CD4-positive, alpha-beta T cell treated with Interleukin-4 for 4 hours (primary cell): ENCODE measurements around the gene COL4A6.
"Not testable (repeated sequence)": the region's sequence is repeated elsewhere in the genome, so short reads cannot be mapped to it uniquely, and the experiment has no call there.

Experiments
- DNase-seq: peaks from one replicate; pipeline ENCODE4 v3.0.0-alpha.2; 2020

Gene COL4A6

DNA sequence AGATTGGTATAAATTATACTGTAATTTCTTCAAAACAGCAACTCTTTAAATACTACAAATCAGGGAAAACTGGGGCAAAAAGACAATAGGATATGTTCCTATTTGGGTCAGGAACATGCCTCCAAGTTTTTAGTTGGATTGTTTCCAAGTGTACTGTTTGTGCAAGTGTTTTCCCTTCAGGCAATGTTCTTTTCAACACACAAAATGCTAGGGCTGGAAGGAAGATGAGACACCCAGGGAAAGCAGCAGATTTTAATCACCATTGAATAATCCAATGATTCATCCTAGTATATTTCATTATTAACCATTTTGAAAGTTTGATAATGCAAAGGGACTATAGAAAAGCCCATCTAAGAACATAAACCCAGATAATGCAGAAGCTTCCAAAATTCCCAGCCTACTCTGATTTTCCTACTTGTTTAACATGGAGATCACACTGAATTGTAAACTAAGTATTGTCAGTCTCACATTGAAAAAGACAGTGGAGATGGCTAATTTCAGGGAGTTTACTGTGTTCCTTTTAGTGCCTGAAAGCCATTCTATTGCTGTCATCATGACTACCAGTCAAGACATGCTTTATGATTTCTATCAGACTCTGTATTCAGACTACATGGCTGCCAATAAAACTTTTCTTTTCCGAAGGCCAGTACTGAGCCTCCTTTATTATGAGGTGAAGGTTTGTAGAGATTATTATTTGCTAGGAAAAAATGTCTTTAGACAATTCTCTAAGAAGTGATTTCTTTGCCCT lies 38.6 kb downstream of the COL4A6 start:
- DNase-seq = no peak

DNA sequence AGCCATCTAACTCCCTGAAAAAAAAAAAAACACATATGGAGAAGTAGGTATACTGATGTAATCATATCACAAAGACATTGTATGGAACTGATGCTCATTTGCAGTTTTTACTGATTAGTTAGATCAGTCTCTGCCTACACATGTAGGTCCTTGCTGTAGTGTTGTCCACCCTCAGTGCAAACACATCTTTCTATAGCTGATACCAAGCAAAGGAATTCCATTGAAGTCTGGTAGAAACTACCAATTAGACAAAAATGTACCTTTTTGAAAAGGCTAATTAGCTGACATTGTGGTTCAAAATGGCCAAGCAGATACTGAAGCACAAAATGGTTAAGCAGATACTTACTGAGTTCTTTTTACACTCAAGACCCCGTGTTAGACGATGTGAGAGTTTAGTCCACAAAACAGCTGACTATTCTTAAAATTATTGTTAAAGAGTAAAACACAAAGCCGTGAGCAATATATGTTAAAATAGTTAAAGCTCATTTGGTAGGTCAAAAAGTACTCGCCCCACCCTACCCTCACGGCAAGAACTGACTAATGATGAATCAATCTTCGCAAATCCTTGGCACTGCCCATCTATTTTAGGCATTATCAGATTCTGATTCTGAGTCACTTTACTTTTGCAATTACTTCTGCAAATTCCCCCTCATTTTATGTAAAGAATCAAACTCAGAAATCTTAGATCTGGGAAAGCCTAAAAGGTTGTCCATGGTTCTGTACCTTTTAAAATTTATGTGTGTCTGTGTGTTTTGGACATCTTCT lies 40.4 kb downstream of the COL4A6 start:
- no peak for DNase-seq

DNA sequence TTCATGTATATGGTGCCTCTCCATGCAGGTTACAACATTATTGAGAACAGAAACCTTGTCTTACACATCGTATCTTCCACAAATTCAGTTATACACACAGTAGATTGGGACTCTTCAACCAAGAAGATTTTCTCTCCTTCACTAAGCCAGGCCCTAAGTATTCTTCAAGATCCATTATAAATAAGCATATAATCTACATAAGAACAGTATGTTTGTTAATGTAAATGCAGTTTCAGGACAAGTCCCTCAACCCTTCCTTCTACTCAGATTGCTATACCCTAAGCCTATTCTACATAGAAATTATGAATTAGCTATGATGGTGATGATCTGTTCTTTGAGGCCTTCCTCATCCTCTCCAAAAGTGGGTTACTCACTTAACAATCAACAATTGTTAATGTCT lies 41.2 kb downstream of the COL4A6 start:
- no peak for DNase-seq

DNA sequence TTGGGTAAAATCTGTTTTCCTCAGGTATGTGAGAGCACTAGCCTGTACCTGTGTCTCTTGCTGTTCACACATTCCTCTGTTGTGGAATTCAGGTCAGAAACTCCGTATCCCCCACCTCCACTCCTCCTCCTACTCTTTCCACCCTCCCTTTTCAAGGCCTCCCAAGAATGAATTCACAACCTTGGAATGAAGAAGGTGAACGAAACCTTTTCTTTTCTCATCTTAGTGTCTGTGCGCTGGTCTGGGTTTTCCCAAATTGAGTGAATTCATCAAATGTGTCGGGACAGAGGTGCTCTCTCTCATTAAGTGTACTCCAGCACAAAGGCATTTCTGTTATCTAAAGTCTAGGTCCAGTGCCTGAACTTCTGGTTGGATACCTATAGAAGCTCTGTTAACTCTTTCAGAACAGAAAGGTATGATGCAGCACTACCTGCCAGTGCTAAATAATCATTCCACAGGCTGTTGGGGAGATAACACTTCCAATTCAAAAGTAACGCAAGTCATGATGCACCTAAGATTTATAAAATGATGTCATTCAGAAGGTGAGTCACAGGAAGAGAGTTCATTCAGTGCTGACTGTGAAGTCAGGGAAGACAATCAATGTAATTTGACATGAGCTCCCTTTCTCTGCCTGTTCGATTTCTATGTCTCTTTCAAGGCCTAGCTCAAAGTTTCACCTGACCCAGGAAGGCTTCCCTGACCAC lies 41.9 kb downstream of the COL4A6 start:
- DNase-seq = no peak

DNA sequence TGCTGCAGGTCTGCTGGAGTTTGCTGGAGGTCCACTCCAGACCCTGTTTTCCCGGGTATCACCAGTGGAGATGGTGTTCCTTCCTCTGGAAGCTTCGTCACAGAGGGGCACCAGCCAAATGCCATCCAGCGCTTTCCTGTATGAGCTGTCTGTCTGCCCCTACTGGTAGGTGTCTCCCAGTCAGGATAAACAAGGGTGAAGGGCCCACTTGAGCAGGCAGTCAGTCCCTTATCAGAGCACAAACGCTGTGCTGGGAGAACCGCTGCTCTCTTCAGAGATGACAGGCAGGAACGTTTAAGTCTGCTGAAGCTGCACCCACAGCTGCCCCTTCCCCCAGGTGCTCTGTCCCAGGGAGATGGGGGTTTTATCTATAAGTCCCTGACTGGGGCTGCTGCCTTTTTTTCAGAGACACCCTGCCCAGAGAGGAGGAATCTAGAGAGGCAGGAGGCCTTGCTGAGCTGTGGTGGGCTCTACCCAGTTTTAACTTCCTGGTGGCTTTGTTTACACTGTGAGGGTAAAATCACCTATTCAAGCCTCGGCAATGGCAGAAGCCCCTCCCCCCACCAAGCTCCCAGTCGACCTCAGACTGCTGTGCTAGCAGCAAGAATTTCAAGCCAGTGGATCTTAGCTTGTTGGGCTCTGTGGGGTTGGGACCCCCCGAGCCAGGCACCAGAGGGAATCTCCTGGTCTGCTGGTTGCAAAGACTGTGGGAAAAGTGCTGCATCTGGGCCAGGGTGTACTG lies 47.1 kb downstream of the COL4A6 start:
- not testable (repeated sequence) for DNase-seq

DNA sequence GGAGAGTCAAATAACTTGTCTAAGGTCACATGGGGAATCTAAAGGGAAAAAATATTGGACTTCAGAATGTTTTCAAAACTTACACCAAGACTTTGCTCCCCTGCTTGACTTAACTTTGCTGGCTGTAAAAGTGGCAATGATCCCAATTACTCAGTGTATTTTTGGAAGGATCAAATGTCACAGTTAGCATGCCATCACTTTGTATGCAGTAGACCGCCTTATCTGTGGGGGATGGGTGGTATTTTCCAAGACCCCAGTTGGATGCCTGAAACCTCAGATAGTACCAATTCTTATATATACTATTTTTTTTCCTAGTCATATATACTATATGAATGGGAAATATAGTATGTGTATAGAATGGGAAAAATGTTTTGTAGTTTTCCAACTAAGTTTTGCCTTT lies 53.4 kb downstream of the COL4A6 start:
- DNase-seq = no peak

DNA sequence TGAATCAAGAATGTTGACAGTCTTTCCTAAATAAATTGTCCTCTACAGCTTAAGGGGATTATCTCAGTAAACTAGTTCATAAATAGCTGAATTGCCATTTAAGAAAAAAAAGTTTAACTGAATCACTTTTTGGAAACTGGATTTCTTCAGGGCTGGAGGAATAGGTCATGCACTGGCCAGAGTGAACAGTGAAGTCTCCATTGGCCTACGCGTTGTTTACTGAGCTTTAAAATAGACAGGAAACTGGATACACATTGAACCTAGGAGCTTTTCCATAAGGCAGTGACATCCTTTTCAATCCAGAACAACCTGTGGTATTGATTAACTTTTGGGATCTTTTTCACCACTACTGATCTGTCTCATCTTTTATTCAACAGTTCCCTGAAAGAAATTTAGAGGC lies 58.0 kb downstream of the COL4A6 start:
- DNase-seq = no peak

DNA sequence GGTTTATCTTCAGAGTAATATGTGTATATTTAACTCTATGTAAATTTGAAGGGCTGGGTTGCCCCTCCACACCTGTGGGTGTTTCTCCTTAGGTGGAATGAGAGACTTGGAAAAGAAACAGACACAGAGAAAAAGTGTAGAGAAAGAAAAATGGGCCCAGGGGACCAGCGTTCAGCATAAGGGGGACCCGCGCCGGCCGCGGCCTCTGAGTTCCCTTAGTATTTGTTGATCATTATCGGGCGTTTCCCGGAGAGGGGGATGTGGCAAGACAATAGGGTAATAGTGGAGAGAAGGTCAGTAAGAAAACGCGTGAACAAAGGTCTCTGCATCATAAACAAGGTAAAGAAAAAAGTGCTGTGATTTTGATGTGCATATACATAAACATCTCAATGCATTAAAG lies 61.4 kb downstream of the COL4A6 start:
- DNase-seq = not testable (repeated sequence)

DNA sequence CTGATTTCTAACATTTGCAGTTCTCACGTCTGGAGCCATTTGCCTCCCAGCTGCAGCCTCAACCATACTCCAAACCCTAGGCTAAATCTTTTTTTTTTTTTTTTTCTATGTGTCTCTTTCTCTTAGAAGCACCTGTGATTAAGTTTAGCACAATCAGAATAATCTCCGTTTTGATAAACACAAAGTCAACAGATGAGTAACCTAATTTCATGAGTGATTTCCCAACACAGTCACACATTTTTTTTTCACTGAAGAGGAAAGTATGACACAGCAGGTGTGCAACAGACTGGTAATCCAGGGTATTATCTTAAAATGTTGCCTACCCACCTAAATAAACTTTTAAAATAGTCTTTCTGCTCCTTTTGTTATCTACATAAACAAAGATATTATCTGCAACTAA lies 62.6 kb downstream of the COL4A6 start:
- not testable (repeated sequence) for DNase-seq

DNA sequence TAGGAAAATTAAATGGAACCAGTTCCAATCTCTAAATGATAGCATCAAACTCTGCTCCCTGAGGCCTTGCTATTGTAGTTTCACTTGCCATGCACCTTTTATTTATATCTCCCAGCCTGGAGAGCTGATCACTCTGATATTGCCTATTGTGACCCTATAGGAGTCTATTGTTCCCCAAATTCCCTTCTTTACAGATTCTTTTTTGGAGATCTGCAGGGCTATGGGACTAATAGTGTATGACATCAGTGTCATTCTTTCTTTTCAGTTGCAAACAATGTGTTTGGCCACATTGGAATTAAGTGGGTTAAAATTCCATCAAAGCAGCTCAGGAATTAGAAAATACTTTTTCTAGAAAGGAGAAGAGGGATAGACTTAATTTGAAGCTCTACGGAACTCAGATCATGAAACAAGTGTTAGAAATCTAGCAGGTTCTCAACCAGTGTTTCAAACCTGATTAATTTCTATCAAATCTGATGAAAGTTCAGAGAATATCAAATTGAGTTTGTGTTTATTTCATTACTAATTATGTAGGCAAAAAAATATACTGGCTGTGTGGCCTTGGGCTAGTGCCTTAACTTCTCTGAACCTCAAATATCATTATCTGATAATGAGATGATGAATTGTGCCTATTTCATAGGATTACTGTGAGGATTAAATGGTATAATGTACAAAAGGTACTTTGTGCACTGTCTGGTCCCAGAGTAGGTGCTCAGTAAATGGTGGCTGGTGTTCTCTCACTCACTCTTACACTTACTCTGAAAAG lies 71.4 kb downstream of the COL4A6 start:
- DNase-seq = no peak

DNA sequence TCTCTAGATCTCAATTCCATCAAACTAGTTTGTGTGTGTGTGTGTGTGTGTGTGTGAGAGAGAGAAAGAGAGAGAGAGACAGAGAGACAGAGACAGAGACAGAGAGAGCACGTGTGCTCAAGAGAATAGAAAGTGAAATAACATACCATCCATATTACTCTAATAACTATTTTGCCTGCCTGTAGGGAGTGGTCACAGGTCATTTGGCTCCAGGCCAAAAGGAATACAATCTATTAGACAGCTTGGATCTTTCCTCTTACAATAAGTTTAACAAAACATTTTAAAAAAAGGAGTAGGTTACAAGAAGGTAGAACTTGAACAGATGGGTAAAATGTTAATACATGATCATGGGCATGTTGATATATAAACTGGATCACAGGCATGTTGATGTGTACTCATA lies 76.2 kb downstream of the COL4A6 start:
- DNase-seq = no peak

DNA sequence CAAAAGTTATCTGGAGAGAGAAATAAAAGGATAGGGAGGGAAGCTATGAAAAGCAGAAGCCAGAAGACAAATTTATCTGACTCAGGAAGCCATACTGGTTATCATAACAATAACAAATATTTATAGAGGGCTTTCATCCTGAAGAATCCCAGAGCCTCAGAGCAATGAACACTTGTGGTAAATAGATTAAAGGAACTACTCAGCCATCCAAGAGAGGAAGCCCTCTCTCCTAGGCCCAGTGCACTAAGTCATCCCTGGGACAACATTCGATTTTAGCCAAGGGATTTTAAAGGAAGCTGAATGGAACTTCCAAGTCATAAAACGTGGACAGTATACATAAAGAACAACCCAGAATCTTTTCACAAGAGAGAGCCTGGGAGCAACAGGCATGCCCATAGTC lies 76.9 kb downstream of the COL4A6 start:
- no peak for DNase-seq

DNA sequence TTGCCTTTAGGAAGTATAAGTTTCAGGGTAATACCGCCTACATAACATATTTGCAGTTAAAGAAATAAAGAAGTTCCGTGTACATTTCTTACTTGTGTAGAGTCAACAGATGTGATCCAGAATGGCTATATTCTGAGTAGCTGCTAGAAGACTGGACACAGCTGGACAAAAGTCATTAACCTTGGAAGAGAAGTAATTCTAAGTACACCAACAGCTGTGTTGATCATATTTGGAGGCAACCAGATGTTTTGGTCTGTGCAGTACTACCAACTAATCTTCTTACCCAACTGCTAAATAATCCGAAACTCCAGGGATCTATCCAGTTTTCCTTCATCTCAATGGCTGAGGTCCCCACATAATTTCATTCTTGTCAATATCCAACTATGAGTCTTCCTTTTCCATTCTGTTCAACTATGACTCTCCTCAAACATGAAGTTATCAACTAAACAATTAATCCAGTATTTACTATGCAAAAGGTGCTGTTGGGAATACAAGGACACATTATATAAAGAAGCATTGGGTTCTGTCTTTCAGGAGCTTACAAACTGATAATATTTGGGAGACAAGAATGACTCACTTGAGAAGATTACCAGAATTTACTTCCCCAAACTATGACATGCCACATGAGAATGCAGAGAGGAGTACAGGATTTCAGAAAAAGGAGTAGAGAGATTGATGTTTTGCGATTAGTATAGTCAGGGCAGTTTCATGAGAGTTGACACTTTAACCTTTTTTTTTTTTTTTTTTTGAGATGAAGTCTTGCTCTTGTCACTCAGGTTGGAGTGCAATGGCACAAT lies 78.2 kb downstream of the COL4A6 start:
- no peak for DNase-seq

DNA sequence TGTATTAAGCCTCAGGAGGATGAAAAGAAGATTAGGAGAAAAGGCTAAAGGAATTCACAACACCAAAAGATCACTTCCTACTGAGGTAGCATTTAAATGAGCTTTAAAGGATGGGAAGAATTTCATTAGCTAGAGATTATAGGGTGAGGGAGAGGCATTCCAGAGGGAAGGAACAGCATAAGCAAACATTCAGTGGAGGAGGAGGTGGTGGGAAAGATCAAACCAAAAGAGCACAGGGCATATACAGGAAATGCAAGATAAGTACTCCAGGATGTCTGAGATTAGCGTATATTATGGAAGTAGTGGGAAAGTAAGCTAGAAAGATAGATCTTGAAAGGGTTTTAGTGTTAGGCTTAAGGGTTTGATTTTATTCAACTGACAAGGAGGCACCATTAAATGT lies 84.8 kb downstream of the COL4A6 start:
- no peak for DNase-seq

DNA sequence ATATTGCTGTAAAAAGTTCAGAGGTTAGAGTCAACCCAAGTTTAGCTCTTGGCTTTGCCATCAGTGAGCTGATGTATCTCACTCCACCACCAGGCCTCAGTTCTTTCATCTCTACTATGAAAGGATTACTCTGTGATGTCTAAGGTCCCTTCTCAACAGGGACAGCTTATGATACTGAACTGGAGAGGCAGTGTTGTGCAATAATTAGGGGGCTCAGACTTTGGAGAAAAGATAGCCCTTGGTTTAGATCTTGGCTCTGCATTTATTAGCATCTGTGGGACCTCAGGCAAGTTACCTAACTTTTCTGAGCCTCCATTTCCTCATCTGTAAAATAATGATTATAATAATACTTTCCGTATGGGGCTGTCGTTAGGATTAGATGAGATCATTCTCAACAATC lies 89.0 kb downstream of the COL4A6 start:
- DNase-seq = no peak

DNA sequence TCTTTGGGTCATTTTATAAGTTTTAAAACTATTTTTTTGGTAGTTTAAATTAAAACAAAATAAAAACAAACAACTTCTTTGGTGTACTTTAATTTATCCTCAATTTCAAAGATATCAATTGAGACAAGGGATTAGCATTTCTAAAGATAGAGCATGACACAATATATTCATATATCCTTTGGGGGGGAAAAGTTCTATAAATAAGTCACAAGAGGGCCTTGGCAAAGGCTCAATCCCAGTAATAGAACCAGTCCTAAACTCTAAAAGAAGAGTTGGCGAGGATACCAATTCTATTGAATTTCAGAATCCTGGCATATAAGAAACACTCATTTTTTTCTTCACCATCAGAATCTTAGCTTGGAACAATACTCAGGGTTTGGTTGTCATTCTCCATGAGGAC lies 89.7 kb downstream of the COL4A6 start:
- DNase-seq = no peak

DNA sequence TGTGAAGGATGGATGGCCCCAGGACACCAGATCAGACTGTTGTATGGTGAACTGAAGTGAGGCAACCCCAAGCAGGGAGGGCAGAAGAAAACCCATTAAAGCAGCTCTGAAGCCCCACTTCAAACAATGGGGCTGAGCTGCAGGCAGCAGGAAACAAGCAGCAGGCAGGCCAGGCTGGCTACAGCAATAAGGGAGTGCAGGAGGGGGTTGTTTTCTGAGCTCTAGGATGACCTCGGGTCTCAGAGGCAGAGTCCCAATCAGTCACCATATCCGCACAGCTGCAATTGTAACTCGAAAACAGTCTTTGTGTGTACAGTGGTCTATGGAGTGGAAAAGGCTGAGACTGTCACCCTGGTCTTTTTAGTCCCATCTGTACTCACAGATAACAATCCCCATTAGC lies 90.4 kb downstream of the COL4A6 start:
- DNase-seq = no peak

DNA sequence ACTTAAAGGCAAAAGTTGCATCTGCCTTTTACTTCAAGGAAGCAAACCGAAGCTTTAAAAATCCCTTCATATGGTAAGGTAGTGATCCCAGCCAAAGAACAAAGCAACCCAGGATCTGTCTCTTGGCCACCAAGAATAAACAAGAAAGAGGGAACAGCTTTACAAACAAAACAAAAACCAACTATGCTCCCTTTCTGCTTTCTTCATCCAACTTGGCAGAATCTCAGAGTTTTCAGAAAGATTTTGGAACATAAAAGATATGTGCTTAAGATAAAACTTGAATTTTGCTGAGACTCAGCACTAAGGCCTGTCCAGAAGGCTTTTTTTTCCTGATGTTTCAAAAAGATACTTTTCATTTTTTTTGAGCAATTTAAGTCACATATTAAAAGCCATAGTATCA lies 94.0 kb downstream of the COL4A6 start:
- no peak for DNase-seq

DNA sequence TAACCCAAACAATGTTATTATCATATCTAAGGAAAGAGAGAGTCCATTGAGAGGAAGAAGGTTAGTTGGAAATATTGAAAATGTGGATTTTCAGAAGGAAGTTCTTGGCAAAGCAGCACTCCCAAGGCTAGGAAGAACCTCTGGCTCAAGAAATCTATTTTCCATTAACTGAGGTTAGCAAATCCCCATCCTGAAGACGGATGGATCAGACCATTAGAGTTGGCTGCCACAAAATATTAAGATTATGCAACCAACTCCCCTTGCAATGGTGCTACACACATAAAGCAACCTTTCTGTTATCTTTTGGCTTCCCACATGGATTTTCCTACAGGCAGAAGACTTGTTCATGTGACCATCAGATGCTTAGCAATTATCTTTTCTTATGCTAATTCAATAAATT lies 96.3 kb downstream of the COL4A6 start:
- no peak for DNase-seq

DNA sequence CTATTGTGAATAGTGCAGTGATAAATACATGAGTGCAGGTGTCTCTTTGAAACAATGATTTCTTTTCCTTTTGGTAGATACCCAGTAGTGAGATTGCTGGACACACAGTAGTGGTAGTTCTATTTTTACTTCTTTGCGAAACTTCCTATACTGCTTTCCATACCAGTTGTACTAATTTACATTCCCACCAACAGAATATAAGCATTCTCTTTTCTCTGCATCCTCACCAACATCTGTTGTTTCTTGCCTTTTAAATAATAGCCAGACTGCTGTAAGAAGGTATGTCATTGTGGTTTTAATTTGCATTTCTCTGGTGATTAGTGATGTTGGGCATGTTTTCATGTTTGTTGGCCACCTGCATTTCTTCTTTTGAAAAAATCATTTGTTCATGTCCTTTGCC lies 105.9 kb downstream of the COL4A6 start:
- DNase-seq = no peak

DNA sequence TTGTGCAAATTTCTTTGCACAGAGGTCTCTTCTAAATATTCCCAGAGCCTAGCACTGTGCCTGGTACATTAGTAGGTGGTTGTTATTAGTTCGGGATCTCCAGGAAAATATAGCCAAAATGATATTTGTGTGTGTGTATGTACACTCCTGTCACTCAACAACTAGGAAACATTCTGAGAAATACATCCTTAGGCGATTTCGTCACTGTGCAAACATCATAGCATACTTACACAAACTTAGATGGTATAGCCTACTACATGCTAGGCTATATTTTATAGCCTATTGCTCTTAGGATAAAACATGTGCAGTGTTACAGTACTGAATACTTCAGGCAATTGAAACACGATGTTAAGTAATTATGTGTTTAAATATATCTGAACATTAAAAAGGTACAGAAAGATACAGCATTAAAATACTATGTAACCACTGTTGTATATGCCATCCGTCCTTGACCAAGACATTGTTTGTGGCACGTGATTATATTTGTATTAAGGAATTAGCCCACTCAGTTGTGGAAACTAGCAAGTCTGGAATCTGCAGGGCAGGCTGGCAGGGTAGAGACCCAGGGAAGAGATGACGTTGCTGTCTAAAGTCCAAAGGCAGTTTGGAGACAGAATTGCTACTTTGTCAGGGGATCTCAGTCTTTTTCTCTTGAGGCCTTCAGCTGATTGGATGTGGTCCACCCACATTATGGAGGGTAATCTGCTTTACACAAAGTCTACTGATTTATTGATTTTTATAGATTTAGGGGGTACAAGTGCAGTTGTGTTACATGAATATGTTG lies 106.9 kb downstream of the COL4A6 start:
- DNase-seq = no peak
